Mesodermal cell (in vitro differentiated cells): ENCODE data around the gene CDC45.

Experiments used
- H3K27ac ChIP-seq: 2 replicates; pipeline ENCODE4 v1.7.0; 2013; ENCODE audit warnings: mild to moderate bottlenecking, low read depth, low read length, moderate library complexity; ENCODE audit not compliant: severe bottlenecking
- H3K36me3 ChIP-seq: 2 replicates; pipeline ENCODE4 v1.7.1; 2013; ENCODE audit warnings: mild to moderate bottlenecking, low read length, moderate library complexity; ENCODE audit not compliant: control insufficient read depth, insufficient read depth
- H3K4me1 ChIP-seq: one replicate; pipeline ENCODE4 v1.7.1; 2013; ENCODE audit warnings: mild to moderate bottlenecking, low read length; ENCODE audit not compliant: insufficient read depth, control insufficient read depth, poor library complexity, severe bottlenecking
- H3K4me3 ChIP-seq: 2 replicates; pipeline ENCODE4 v1.7.0; 2013; ENCODE audit warnings: low read length, control low read depth, mild to moderate bottlenecking; ENCODE audit not compliant: insufficient read depth, poor library complexity, severe bottlenecking; ENCODE audit errors: extremely low read depth
- H3K9me3 ChIP-seq: 2 replicates; pipeline ENCODE4 v1.7.1; 2013; ENCODE audit warnings: mild to moderate bottlenecking, low read length, moderate library complexity; ENCODE audit not compliant: control insufficient read depth
- WGBS, 2 experiments: methylation state at CpG; one replicate each; pipeline ENCODE4 v1.1.5; 2013; ENCODE audit warnings: missing lambda C conversion rate in 2 of 2; ENCODE audit not compliant: insufficient coverage in 2 of 2; 5-methylcytosine and 5-hydroxymethylcytosine counted together

The CDC45 gene

GRCh38 chr22:19567157-19568009 is 87.7 kb downstream of the CDC45 start:
- no peaks in the 10 kb centered on the region for H3K4me1 ChIP-seq
- WGBS, 2 experiments, result 89 to 92% methylated on average over 22 to 24 of the region's 24 CpGs
- no peak overlapping the region for H3K27ac ChIP-seq
- H3K9me3 ChIP-seq, result no peaks in the 10 kb centered on the region
- no peaks in the 10 kb centered on the region for H3K36me3 ChIP-seq
- no peak overlapping the region for H3K4me3 ChIP-seq

- no peak overlapping the region for H3K4me3 ChIP-seq
- H3K27ac ChIP-seq, result no peak overlapping the region
- WGBS, 2 experiments, result 91 to 92% methylated on average over 7 of the region's 9 CpGs
- no peaks in the 10 kb centered on the region for H3K36me3 ChIP-seq
- H3K4me1 ChIP-seq, result no peaks in the 10 kb centered on the region
- no peaks in the 10 kb centered on the region for H3K9me3 ChIP-seq
Observed at GRCh38 chr22:19568337-19569275, 88.9 kb downstream of the CDC45 start.

GRCh38 chr22:19569276-19569640 is 89.5 kb downstream of the CDC45 start:
- Histone ChIP-seq H3K4me1 (no peaks in the 10 kb centered on the region), H3K36me3 (no peaks in the 10 kb centered on the region), H3K27ac (no peak overlapping the region), H3K9me3 (no peaks in the 10 kb centered on the region), H3K4me3 (no peak overlapping the region)
- 100% methylated on average over 1 of the region's 1 CpG; no CpG with 5 or more reads in 1 of the 2 experiments for WGBS, 2 experiments

GRCh38 chr22:19569976-19570375 is 90.3 kb downstream of the CDC45 start:
- Histone ChIP-seq H3K4me3 (no peak overlapping the region), H3K4me1 (no peaks in the 10 kb centered on the region), H3K9me3 (no peaks in the 10 kb centered on the region), H3K27ac (no peak overlapping the region), H3K36me3 (no peaks in the 10 kb centered on the region)
- WGBS, 2 experiments, result 87 to 100% methylated on average over 2 of the region's 2 CpGs
